HFFc6 (cell line): ENCODE results near the gene MAP10. TPM values are rescaled to one million over a fixed set of nuclear protein-coding genes. Genes with fewer than 3 reads are reported as not detected.

Source experiments
- DNase-seq: peaks from one replicate; pipeline ENCODE4 v3.0.0-alpha.2; 2018
- H3K27ac Mint-ChIP-seq: 2 replicates; pipeline ENCODE4 v1.8.0; 2020; ENCODE audit warnings: mild to moderate bottlenecking, mixed read lengths
- H3K27me3 Mint-ChIP-seq: 2 replicates; pipeline ENCODE4 v1.8.0; 2021; ENCODE audit warnings: mild to moderate bottlenecking, moderate library complexity, mixed read lengths; ENCODE audit not compliant: insufficient read depth
- H3K36me3 Mint-ChIP-seq: 2 replicates; pipeline ENCODE4 v1.8.0; 2021; ENCODE audit warnings: low read depth, mixed read lengths
- H3K4me1 Mint-ChIP-seq: 2 replicates; pipeline ENCODE4 v1.8.0; 2020; ENCODE audit warnings: low read depth, mixed read lengths
- H3K4me3 Mint-ChIP-seq: 2 replicates; pipeline ENCODE4 v1.8.0; 2020; ENCODE audit warnings: mild to moderate bottlenecking, moderate library complexity, mixed read lengths
- H3K9me3 Mint-ChIP-seq: 2 replicates; pipeline ENCODE4 v1.8.0; 2020; ENCODE audit warnings: mild to moderate bottlenecking, mixed read lengths
- CTCF ChIP-seq: fragments of 200-600 bp; sonication (generic); IDR thresholded peaks from 2 replicates; pipeline ENCODE4 v1.5.0; 2021; ENCODE audit warnings: antibody characterized with exemption, mild to moderate bottlenecking
- total RNA-seq, 6 experiments: library from RNA; stranded (reverse); fragmentation: NEBNext Ultra II Directional; extraction: Animal tissue kit (Norgen Biotek cat#: 25700); gene quantifications; 2 replicates in 1 of 6; 3 replicates in 5 of 6; pipeline ENCODE4 v1.2.3, GENCODE V29; 2021

MAP10 gene
- total RNA-seq, 6 experiments from 2014 or later, result 0.07 to 0.66 (median 0.49) TPM

GRCh38 chr1:232792949-232793348, 12.3 kb upstream of the MAP10 start:
- DNase-seq, result no peak
- Mint-ChIP-seq H3K36me3 (no peaks in the 10 kb centered on the region), H3K4me1 (no peaks in the 10 kb centered on the region), H3K27ac (no peak overlapping the region), H3K9me3 (peaks cover 30% of the 10 kb centered on the region), H3K27me3 (no peaks in the 10 kb centered on the region), H3K4me3 (no peak overlapping the region)
- TF ChIP-seq CTCF, result no peak

GRCh38 chr1:232793944-232794343, 11.3 kb upstream of the MAP10 start:
- no peaks in the 10 kb centered on the region for H3K4me1 Mint-ChIP-seq
- no peaks in the 10 kb centered on the region for H3K27me3 Mint-ChIP-seq
- TF ChIP-seq CTCF, result no peak
- H3K4me3 Mint-ChIP-seq, result no peak overlapping the region
- DNase-seq, result no peak
- no peak overlapping the region for H3K27ac Mint-ChIP-seq
- no peaks in the 10 kb centered on the region for H3K36me3 Mint-ChIP-seq
- peaks cover 23% of the 10 kb centered on the region; the same call in 1 of the 2 replicates for H3K9me3 Mint-ChIP-seq

GRCh38 chr1:232795497-232796053, 9.6 kb upstream of the MAP10 start:
- no peaks in the 10 kb centered on the region for H3K27me3 Mint-ChIP-seq
- no peak overlapping the region for H3K27ac Mint-ChIP-seq
- H3K4me1 Mint-ChIP-seq, result no peaks in the 10 kb centered on the region
- no peaks in the 10 kb centered on the region for H3K36me3 Mint-ChIP-seq
- TF ChIP-seq CTCF, result no peak
- peaks cover 23% of the 10 kb centered on the region; the same call in 1 of the 2 replicates for H3K9me3 Mint-ChIP-seq
- no peak overlapping the region for H3K4me3 Mint-ChIP-seq
- DNase-seq, result no peak

GRCh38 chr1:232797856-232798510, 7.2 kb upstream of the MAP10 start:
- H3K4me3 Mint-ChIP-seq, result no peak overlapping the region
- peaks cover 16% of the 10 kb centered on the region; the same call in 1 of the 2 replicates for H3K9me3 Mint-ChIP-seq
- no peaks in the 10 kb centered on the region for H3K4me1 Mint-ChIP-seq
- no peak for TF ChIP-seq CTCF
- H3K27ac Mint-ChIP-seq, result no peak overlapping the region
- no peak for DNase-seq
- no peaks in the 10 kb centered on the region for H3K27me3 Mint-ChIP-seq
- H3K36me3 Mint-ChIP-seq, result no peaks in the 10 kb centered on the region

- Mint-ChIP-seq H3K9me3 (peaks cover 9% of the 10 kb centered on the region; the same call in 1 of the 2 replicates), H3K27ac (no peak overlapping the region), H3K4me1 (no peaks in the 10 kb centered on the region), H3K27me3 (no peaks in the 10 kb centered on the region), H3K4me3 (no peak overlapping the region), H3K36me3 (no peaks in the 10 kb centered on the region)
- no peak for TF ChIP-seq CTCF
- DNase-seq, result no peak
Measured at GRCh38 chr1:232798920-232799319, 6.3 kb upstream of the MAP10 start.
